Measurements from ENCODE around the gene TNNT2.

The TNNT2 gene

GRCh38 chr1:201376464-201377374 is 761 bp downstream of the TNNT2 start:
- no peak for DNase-seq (ENCODE audit: low read depth)

DNA sequence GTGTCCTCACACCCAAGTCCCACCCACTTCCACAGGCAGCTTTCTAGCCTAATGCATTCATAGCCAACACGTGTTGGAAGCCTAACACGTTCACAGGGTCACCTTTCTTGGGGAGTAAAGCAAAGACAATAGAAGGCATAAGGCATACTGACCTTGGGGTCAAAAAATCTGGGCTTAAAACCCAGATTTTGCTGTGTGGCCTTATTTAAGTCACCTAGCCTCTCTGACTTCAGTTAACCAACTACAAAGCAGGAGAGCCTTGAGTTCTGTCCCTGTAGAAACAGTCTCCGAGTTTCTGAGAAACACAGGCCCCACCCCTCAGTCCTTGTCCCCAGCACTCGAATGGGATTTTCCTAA is 1.4 kb downstream of the TNNT2 start:
- no peak for DNase-seq (ENCODE audit: low read depth)

GRCh38 chr1:201375169-201375568 is 2.3 kb downstream of the TNNT2 start:
- DNase-seq (ENCODE audit: low read depth) = no peak

DNA sequence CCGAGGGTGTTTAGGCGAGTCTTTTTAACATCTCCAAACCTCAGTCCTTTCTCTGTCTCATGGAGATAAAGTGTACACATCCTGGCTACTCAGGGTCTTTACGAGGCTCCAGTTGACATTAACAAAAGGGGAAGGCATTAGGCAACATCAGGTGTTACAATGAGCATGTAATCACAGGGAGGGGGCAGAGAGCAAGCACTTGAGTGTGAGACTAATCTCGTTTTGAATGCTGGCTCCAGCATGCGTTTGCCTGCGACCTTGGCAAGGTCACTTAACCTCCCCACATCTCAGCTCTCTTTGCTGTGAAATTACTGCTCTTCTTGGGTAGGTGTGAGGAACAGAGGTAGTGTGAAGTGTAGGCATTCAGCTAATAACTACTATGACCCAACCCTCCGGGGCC is 3.1 kb downstream of the TNNT2 start:
- DNase-seq (ENCODE audit: low read depth) = no peak

GRCh38 chr1:201371792-201372191 is 5.7 kb downstream of the TNNT2 start:
- no peak for DNase-seq (ENCODE audit: low read depth)

GRCh38 chr1:201371276-201371675 is 6.2 kb downstream of the TNNT2 start:
- DNase-seq (ENCODE audit: low read depth) = no peak

- no peak for DNase-seq (ENCODE audit: low read depth)
These were observed 7.0 kb downstream of the TNNT2 start for GRCh38 chr1:201370500-201370899.

DNA sequence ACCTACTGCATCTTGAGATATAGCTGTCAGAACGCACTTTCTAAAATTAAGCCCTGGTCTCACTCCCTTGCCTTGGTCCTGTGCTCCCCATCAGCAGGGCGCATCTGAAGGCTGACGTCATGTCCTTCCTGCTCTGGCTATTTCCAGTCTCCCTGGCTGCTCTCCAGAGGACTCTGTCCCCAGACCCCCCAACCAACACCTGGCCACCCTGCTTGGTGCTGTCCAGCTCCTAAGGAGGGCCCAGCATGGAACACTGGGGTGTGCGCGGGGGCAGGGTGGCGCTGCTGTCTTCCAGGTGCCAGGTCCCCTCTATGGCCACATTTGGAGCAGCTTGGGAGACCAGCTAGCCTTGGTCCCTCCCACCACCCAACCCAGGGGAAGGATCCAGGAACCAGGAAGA is 8.3 kb downstream of the TNNT2 start:
- no peak for DNase-seq (ENCODE audit: low read depth)

GRCh38 chr1:201366696-201367095 is 10.8 kb downstream of the TNNT2 start:
- no peak for DNase-seq (ENCODE audit: low read depth)

GRCh38 chr1:201365251-201365650 is 12.2 kb downstream of the TNNT2 start:
- DNase-seq (ENCODE audit: low read depth) = no peak

DNA sequence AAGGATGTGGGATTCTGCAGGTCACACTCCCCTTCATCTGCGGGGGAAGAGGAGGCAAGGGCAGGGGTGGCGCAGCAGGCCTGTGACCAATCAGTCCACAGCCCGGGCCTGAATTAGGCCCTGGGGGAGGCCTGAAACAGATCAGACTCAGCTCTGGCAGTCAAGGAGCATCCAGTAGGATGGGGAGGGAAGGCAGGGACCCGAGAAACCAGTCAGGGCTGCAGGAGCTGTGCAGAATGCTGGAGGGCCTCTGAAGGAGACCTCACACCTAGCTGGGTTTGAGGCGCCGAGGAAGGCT is 12.7 kb downstream of the TNNT2 start:
- DNase-seq (ENCODE audit: low read depth) = no peak

DNA sequence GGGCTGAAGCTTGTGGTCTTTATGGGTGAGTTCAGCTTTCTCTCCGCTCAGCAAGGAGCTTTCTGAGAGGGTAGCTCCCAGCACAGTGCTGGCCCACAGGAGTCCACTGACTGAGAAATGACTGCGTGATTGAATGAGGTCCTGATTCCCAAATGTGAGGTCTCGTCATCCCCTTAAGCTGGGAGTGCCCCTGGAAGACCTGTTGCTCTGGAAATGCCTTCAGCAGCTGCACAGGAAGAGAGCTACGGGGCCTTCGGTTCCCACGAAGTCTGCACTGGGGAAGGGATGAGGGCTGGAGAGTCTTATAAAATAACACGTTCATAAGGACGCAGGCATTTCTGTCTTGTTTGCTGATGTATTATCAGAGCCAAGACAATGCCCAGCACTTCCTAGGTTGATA is 14.0 kb downstream of the TNNT2 start:
- no peak for DNase-seq (ENCODE audit: low read depth)

DNA sequence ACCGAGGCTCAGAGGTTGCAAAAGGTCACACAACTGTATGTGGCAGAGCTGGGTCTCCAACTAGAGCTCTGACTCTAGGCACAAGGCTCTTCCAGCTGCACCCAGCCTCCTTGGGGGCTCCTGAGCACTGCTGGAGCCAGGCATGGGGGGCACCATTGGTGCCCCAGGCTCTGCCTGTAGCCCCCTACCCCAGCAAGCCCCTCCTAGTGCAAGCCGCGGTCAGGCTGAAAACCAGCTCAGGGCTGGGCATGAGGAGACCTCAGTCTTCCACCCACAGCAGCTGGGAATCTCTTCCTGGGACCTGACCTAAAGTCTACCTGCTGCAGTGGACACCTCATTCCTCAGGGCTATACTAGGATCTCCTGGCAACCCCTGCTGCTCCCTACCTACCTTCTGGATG is 14.6 kb downstream of the TNNT2 start:
- no peak for DNase-seq (ENCODE audit: low read depth)

DNA sequence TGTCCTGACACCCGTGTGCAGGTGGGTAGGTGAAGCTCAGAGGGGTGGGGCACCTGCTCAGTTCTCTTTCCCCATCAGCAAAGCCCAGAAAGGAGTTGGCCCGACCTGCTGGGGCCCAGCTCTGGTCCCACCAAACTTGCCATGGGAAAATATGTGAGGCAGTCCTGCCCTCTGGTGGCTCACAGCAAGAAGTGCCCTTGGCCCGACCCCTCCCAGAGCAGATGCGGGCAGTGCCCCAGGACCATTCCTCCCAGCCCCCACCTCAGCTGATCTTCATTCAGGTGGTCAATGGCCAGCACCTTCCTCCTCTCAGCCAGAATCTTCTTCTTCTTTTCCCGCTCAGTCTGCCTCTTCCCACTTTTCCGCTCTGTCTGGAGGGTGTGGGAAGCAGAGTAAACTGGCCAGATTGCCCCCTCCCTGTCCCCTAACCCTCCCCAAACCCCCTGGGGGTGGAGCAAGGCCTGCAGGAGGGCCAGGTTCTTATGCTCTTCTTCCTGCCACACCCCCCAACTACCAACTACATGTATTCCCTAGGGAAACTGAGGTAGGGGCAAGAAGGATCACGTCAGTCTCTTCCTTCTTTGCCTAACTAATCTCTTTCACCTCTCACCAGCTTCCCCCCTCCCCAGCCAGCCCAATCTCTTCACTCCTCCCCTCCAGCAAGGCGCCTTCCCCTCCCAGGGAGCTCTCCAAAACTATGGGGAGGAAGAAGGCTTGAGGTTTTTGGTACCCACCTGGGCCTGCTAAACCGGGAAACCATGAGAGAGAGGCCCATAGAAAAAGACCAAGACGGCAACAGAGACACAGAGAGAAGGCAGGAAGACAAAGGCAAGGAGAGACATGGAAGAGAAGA is 15.6 kb downstream of the TNNT2 start:
- DNase-seq (ENCODE audit: low read depth) = no peak

- no peak for DNase-seq (ENCODE audit: low read depth)
These were observed 16.4 kb downstream of the TNNT2 start for GRCh38 chr1:201360901-201361651.

GRCh38 chr1:201360486-201360885 is 17.0 kb downstream of the TNNT2 start:
- DNase-seq (ENCODE audit: low read depth) = no peak

GRCh38 chr1:201359873-201360210 is 17.6 kb downstream of the TNNT2 start:
- DNase-seq (ENCODE audit: low read depth) = no peak

GRCh38 chr1:201359031-201359872 is 18.2 kb downstream of the TNNT2 start:
- no peak for DNase-seq (ENCODE audit: low read depth)

DNA sequence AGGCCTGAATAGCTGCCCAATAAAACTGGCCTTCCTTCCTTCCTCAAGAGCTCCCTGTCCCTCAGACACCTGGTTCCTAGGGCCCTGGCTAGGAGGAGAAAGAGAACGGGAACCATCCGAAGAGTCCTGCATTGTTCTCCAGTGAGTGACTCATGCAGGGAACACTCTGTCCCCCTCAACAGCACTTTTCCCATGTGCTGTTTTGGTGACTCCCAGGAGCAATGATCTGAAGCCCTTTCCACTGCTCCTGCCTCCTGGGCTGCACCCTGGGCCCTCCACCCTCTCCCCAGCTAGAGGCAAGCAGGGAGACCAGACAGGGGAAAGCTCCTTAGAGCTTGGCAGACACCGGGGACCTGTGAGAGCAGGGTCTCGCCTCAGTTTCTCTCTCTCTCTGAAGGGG is 18.9 kb downstream of the TNNT2 start:
- no peak for DNase-seq (ENCODE audit: low read depth)

DNA sequence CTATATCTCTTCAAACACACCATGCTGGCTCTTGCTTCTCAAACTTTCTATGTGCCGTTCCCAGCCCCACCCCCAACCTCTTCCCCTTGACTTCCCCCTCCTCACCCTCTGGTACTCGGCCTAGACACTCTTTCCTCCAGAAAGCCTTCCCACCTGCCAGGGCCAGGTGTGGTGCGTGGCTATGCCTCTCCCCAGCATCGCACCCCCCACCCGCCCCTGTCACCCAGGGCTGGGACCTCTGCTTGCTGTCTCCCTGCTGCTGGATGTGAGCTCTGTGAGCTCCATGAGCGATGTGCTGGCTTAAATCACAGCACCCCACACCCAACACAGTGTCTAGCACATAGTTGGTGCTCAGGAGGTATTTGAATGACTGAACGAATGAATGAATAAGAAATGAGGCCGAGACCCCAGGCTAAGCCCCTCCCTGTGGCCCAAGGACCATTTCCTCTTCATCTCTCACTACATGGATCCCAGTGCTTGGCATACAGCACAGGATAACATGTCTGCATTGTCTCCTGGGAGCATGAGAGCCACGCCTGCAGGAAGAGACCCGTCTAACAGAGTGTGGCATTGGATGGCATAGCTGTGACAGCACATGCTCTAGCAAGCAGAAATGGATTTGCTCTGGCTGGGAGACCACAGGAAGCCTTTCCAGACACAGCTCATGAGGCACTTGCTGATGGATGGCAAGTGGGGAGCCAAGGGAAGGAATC is 19.7 kb downstream of the TNNT2 start:
- no peak for DNase-seq (ENCODE audit: low read depth)

DNA sequence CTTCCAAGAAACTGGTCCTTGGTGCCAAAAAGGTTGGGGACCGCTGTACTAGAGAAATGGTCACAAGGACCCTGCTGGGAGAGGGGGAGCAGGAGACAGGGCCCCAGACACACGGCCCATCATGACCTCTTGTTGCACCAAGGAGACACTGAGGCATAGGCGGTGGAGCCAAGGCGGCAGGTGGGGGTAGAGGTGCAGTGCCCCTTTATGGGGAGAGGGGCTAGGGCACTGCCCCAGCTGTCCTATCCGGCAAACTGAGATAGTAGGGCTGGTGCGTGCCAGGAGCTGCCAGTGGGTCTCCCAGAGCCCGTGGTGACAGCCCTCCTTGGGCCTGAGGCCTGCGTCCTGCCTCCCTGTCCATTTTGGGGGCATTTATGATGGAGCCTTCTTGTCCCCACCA is 20.3 kb downstream of the TNNT2 start:
- DNase-seq (ENCODE audit: low read depth) = no peak
